ENCODE results near the gene HOXA13.
A peak's percentile ranks its signal among the peaks of the same experiment; 100 is the strongest.

HOXA13 gene

GRCh38 chr7:27224983-27225934 is 25.4 kb upstream of the HOXA13 start:
- Histone ChIP-seq H3K9me3 (ENCODE audit: control insufficient read depth, insufficient read depth, low read length) (no peaks in the 10 kb centered on the region), H3K4me1 (ENCODE audit: control insufficient read depth, insufficient read depth, low read length) (no peaks in the 10 kb centered on the region), H3K36me3 (ENCODE audit: control insufficient read depth, insufficient read depth, low read length) (no peaks in the 10 kb centered on the region), H3K9ac (ENCODE audit: low read depth, low read length) (no peak overlapping the region), H3K4me3 (ENCODE audit: low read depth, low read length) (peak overlapping the region; percentile 28), H3K27me3 (ENCODE audit: control insufficient read depth, insufficient read depth, low read length) (peaks cover 100% of the 10 kb centered on the region)

- no peak overlapping the region for H3K4me3 ChIP-seq (ENCODE audit: low read depth, low read length)
- no peaks in the 10 kb centered on the region for H3K9me3 ChIP-seq (ENCODE audit: control insufficient read depth, insufficient read depth, low read length)
- H3K36me3 ChIP-seq (ENCODE audit: control insufficient read depth, insufficient read depth, low read length): no peaks in the 10 kb centered on the region
- no peak overlapping the region for H3K9ac ChIP-seq (ENCODE audit: low read depth, low read length)
- no peaks in the 10 kb centered on the region for H3K4me1 ChIP-seq (ENCODE audit: control insufficient read depth, insufficient read depth, low read length)
- H3K27me3 ChIP-seq (ENCODE audit: control insufficient read depth, insufficient read depth, low read length): peaks cover 100% of the 10 kb centered on the region
Measured at GRCh38 chr7:27223941-27224575, 24.2 kb upstream of the HOXA13 start.

GRCh38 chr7:27221201-27221797 is 21.4 kb upstream of the HOXA13 start:
- H3K4me3 ChIP-seq (ENCODE audit: low read depth, low read length): no peak overlapping the region
- no peaks in the 10 kb centered on the region for H3K9me3 ChIP-seq (ENCODE audit: control insufficient read depth, insufficient read depth, low read length)
- peaks cover 100% of the 10 kb centered on the region for H3K27me3 ChIP-seq (ENCODE audit: control insufficient read depth, insufficient read depth, low read length)
- H3K36me3 ChIP-seq (ENCODE audit: control insufficient read depth, insufficient read depth, low read length): no peaks in the 10 kb centered on the region
- no peak overlapping the region for H3K9ac ChIP-seq (ENCODE audit: low read depth, low read length)
- no peaks in the 10 kb centered on the region for H3K4me1 ChIP-seq (ENCODE audit: control insufficient read depth, insufficient read depth, low read length)

- no peak overlapping the region for H3K9ac ChIP-seq (ENCODE audit: low read depth, low read length)
- H3K9me3 ChIP-seq (ENCODE audit: control insufficient read depth, insufficient read depth, low read length): no peaks in the 10 kb centered on the region
- peaks cover 100% of the 10 kb centered on the region for H3K27me3 ChIP-seq (ENCODE audit: control insufficient read depth, insufficient read depth, low read length)
- H3K36me3 ChIP-seq (ENCODE audit: control insufficient read depth, insufficient read depth, low read length): no peaks in the 10 kb centered on the region
- H3K4me3 ChIP-seq (ENCODE audit: low read depth, low read length): peak overlapping the region; percentile 14
- no peaks in the 10 kb centered on the region for H3K4me1 ChIP-seq (ENCODE audit: control insufficient read depth, insufficient read depth, low read length)
Measured at GRCh38 chr7:27220440-27220955, 20.6 kb upstream of the HOXA13 start.

- Histone ChIP-seq H3K9ac (ENCODE audit: low read depth, low read length) (no peak overlapping the region), H3K9me3 (ENCODE audit: control insufficient read depth, insufficient read depth, low read length) (no peaks in the 10 kb centered on the region), H3K36me3 (ENCODE audit: control insufficient read depth, insufficient read depth, low read length) (no peaks in the 10 kb centered on the region), H3K4me3 (ENCODE audit: low read depth, low read length) (no peak overlapping the region), H3K4me1 (ENCODE audit: control insufficient read depth, insufficient read depth, low read length) (peaks cover 3% of the 10 kb centered on the region), H3K27me3 (ENCODE audit: control insufficient read depth, insufficient read depth, low read length) (peaks cover 100% of the 10 kb centered on the region)
Measured at GRCh38 chr7:27219821-27220220, 19.9 kb upstream of the HOXA13 start.

GRCh38 chr7:27217951-27218350 is 18.1 kb upstream of the HOXA13 start:
- Histone ChIP-seq H3K27me3 (ENCODE audit: control insufficient read depth, insufficient read depth, low read length) (peaks cover 100% of the 10 kb centered on the region), H3K9ac (ENCODE audit: low read depth, low read length) (no peak overlapping the region), H3K4me1 (ENCODE audit: control insufficient read depth, insufficient read depth, low read length) (peaks cover 4% of the 10 kb centered on the region), H3K4me3 (ENCODE audit: low read depth, low read length) (no peak overlapping the region), H3K9me3 (ENCODE audit: control insufficient read depth, insufficient read depth, low read length) (no peaks in the 10 kb centered on the region), H3K36me3 (ENCODE audit: control insufficient read depth, insufficient read depth, low read length) (no peaks in the 10 kb centered on the region)

GRCh38 chr7:27215356-27215755 is 15.5 kb upstream of the HOXA13 start:
- no peaks in the 10 kb centered on the region for H3K9me3 ChIP-seq (ENCODE audit: control insufficient read depth, insufficient read depth, low read length)
- H3K4me3 ChIP-seq (ENCODE audit: low read depth, low read length): no peak overlapping the region
- H3K27me3 ChIP-seq (ENCODE audit: control insufficient read depth, insufficient read depth, low read length): peaks cover 100% of the 10 kb centered on the region
- no peaks in the 10 kb centered on the region for H3K36me3 ChIP-seq (ENCODE audit: control insufficient read depth, insufficient read depth, low read length)
- peaks cover 4% of the 10 kb centered on the region for H3K4me1 ChIP-seq (ENCODE audit: control insufficient read depth, insufficient read depth, low read length)
- H3K9ac ChIP-seq (ENCODE audit: low read depth, low read length): no peak overlapping the region

GRCh38 chr7:27214239-27214950 is 14.5 kb upstream of the HOXA13 start:
- no peak overlapping the region for H3K9ac ChIP-seq (ENCODE audit: low read depth, low read length)
- no peaks in the 10 kb centered on the region for H3K9me3 ChIP-seq (ENCODE audit: control insufficient read depth, insufficient read depth, low read length)
- peaks cover 4% of the 10 kb centered on the region for H3K4me1 ChIP-seq (ENCODE audit: control insufficient read depth, insufficient read depth, low read length)
- no peaks in the 10 kb centered on the region for H3K36me3 ChIP-seq (ENCODE audit: control insufficient read depth, insufficient read depth, low read length)
- peaks cover 100% of the 10 kb centered on the region for H3K27me3 ChIP-seq (ENCODE audit: control insufficient read depth, insufficient read depth, low read length)
- H3K4me3 ChIP-seq (ENCODE audit: low read depth, low read length): peak overlapping the region; percentile 22

- peaks cover 100% of the 10 kb centered on the region for H3K27me3 ChIP-seq (ENCODE audit: control insufficient read depth, insufficient read depth, low read length)
- H3K9me3 ChIP-seq (ENCODE audit: control insufficient read depth, insufficient read depth, low read length): no peaks in the 10 kb centered on the region
- no peaks in the 10 kb centered on the region for H3K36me3 ChIP-seq (ENCODE audit: control insufficient read depth, insufficient read depth, low read length)
- H3K4me1 ChIP-seq (ENCODE audit: control insufficient read depth, insufficient read depth, low read length): peaks cover 4% of the 10 kb centered on the region
- H3K9ac ChIP-seq (ENCODE audit: low read depth, low read length): no peak overlapping the region
- H3K4me3 ChIP-seq (ENCODE audit: low read depth, low read length): peak overlapping the region; percentile 22
Measured at GRCh38 chr7:27213433-27214238, 13.7 kb upstream of the HOXA13 start.

GRCh38 chr7:27212497-27213432 is 12.9 kb upstream of the HOXA13 start:
- peaks cover 100% of the 10 kb centered on the region for H3K27me3 ChIP-seq (ENCODE audit: control insufficient read depth, insufficient read depth, low read length)

More at GRCh38 chr7:27212497-27213432, 12.9 kb upstream of the HOXA13 start:
- H3K4me3 ChIP-seq (ENCODE audit: low read depth, low read length): peak overlapping the region; percentile 22
- peaks cover 4% of the 10 kb centered on the region for H3K4me1 ChIP-seq (ENCODE audit: control insufficient read depth, insufficient read depth, low read length)
- no peaks in the 10 kb centered on the region for H3K9me3 ChIP-seq (ENCODE audit: control insufficient read depth, insufficient read depth, low read length)
- H3K36me3 ChIP-seq (ENCODE audit: control insufficient read depth, insufficient read depth, low read length): no peaks in the 10 kb centered on the region
- no peak overlapping the region for H3K9ac ChIP-seq (ENCODE audit: low read depth, low read length)
